DOHH2 (cell line): ENCODE measurements around the gene KCNJ11.

ENCODE experiments used
- H3F3A ChIP-seq: fragments of 200-600 bp; sonication (generic), shearing (Covaris generic); 2 replicates; pipeline ENCODE4 v1.6.0; 2016; ENCODE audit warnings: antibody characterized with exemption, mild to moderate bottlenecking; ENCODE audit not compliant: control insufficient read depth, insufficient read depth
- H3K27ac ChIP-seq: fragments of 200-600 bp; sonication (generic); 2 replicates; pipeline ENCODE4 v1.5.1; 2014; ENCODE audit warnings: low read depth, mild to moderate bottlenecking, low read length, moderate library complexity
- H3K27me3 ChIP-seq: fragments of 200-600 bp; sonication (generic); 2 replicates; pipeline ENCODE4 v1.6.1; 2014; ENCODE audit warnings: mild to moderate bottlenecking, low read length, mixed read lengths; ENCODE audit not compliant: control insufficient read depth
- H3K36me3 ChIP-seq: fragments of 200-600 bp; sonication (generic); 2 replicates; pipeline ENCODE4 v1.6.1; 2014; ENCODE audit warnings: mild to moderate bottlenecking, low read length, moderate library complexity, mixed read lengths; ENCODE audit not compliant: control insufficient read depth
- H3K4me1 ChIP-seq: fragments of 200-600 bp; sonication (generic); 2 replicates; pipeline ENCODE4 v1.6.1; 2014; ENCODE audit warnings: mild to moderate bottlenecking, low read length, mixed read lengths; ENCODE audit not compliant: control insufficient read depth
- H3K4me2 ChIP-seq: fragments of 200-600 bp; sonication (generic); 2 replicates; pipeline ENCODE4 v1.6.0; 2014; ENCODE audit warnings: mild to moderate bottlenecking, low read length, moderate library complexity
- H3K4me3 ChIP-seq: fragments of 200-600 bp; sonication (generic); 2 replicates; pipeline ENCODE4 v1.5.1; 2014; ENCODE audit warnings: mild to moderate bottlenecking, low read length, mixed read lengths
- H3K79me2 ChIP-seq: fragments of 200-600 bp; sonication (generic); 2 replicates; pipeline ENCODE4 v1.6.1; 2014; ENCODE audit warnings: mild to moderate bottlenecking, low read length, mixed read lengths; ENCODE audit not compliant: control insufficient read depth
- H3K9me2 ChIP-seq: fragments of 200-600 bp; sonication (generic); replicated peaks from 2 replicates; pipeline ENCODE4 v1.6.1; 2014; ENCODE audit warnings: mild to moderate bottlenecking, low read length, mixed read lengths; ENCODE audit not compliant: control insufficient read depth
- H3K9me3 ChIP-seq: fragments of 200-600 bp; sonication (generic); 2 replicates; pipeline ENCODE4 v1.6.1; 2014; ENCODE audit warnings: antibody characterized with exemption, low read length, mixed read lengths; ENCODE audit not compliant: control insufficient read depth, insufficient read depth
- H4K20me1 ChIP-seq: fragments of 200-600 bp; sonication (generic); 2 replicates; pipeline ENCODE4 v1.6.0; 2014; ENCODE audit warnings: low read depth, mild to moderate bottlenecking, antibody characterized with exemption, low read length, moderate library complexity; ENCODE audit not compliant: control insufficient read depth, insufficient read depth
- EZH2phosphoT487 ChIP-seq: fragments of 200-600 bp; sonication (generic); IDR thresholded peaks from 2 replicates; pipeline ENCODE4 v1.6.1; 2017; ENCODE audit warnings: borderline replicate concordance, mild to moderate bottlenecking, antibody characterized with exemption, low read length, moderate library complexity, mixed read lengths
- TF ChIP-seq, protein P1 (sequence below): fragments of 200-600 bp; sonication (generic); IDR thresholded peaks from one replicate; pipeline ENCODE4 v1.5.1; 2014; ENCODE audit warnings: antibody characterized with exemption, mild to moderate bottlenecking, low read depth, low read length; ENCODE audit not compliant: poor library complexity, severe bottlenecking

KCNJ11 gene

DNA sequence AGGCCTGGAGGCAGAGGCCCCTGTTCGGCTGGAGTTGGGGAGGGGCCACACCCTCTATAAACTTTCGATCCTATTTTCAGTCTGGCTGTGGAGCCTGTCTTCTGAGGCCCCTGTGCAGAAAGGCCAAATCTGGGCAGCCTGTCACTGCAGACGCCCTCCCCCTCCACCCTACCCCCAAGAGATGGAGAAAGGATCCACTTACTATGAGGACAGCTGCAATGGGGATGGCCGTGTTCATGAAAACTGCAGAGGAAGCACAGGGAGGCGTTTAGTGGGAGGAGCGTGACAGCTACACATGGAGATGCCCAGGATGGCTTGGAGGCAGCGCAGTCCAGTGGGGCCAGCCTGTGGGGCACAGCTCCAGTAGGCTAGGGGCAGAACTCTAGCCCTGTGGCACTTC, 43.5 kb upstream of the KCNJ11 start:
- no peak for TF ChIP-seq EZH2phosphoT487
- TF ChIP-seq, protein P1, sequence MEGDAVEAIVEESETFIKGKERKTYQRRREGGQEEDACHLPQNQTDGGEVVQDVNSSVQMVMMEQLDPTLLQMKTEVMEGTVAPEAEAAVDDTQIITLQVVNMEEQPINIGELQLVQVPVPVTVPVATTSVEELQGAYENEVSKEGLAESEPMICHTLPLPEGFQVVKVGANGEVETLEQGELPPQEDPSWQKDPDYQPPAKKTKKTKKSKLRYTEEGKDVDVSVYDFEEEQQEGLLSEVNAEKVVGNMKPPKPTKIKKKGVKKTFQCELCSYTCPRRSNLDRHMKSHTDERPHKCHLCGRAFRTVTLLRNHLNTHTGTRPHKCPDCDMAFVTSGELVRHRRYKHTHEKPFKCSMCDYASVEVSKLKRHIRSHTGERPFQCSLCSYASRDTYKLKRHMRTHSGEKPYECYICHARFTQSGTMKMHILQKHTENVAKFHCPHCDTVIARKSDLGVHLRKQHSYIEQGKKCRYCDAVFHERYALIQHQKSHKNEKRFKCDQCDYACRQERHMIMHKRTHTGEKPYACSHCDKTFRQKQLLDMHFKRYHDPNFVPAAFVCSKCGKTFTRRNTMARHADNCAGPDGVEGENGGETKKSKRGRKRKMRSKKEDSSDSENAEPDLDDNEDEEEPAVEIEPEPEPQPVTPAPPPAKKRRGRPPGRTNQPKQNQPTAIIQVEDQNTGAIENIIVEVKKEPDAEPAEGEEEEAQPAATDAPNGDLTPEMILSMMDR: no peak

DNA sequence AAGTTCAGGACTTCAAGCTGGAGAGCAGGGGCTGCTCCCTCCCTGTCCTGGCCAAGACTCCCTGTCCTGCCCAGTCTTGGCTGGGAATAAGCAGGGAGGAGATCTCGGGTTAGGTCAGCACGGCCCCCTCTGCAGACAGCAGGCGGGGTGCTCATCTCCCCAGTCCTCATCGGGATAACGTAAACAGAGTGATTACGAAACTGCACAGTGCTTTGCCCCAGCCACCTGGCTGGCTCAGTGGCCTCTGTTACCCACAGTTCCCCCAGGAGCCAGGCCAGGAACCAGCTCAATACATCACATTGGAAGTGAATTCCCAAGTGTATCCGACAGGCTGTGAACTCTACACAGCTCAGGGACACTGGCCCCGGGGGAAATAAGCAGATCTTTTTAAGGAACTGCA, 42.7 kb upstream of the KCNJ11 start:
- Histone ChIP-seq H3K9me2 (no peaks in the 10 kb centered on the region), H3K27ac (no peak overlapping the region), H3K36me3 (no peaks in the 10 kb centered on the region), H3K4me3 (no peak overlapping the region), H4K20me1 (no peaks in the 10 kb centered on the region), H3K79me2 (no peaks in the 10 kb centered on the region), H3K27me3 (peaks cover 5% of the 10 kb centered on the region; the same call in 1 of the 2 replicates), H3K4me1 (no peaks in the 10 kb centered on the region), H3K4me2 (no peak overlapping the region), H3K9me3 (no peaks in the 10 kb centered on the region), H3F3A (no peaks in the 10 kb centered on the region)
- TF ChIP-seq, protein P1: no peak
- TF ChIP-seq EZH2phosphoT487: no peak

More for the DNA sequence above, 43.5 kb upstream of the KCNJ11 start:
- no peaks in the 10 kb centered on the region for H3K4me1 ChIP-seq
- peaks cover 5% of the 10 kb centered on the region; the same call in 1 of the 2 replicates for H3K27me3 ChIP-seq
- H3K27ac ChIP-seq: no peak overlapping the region
- no peaks in the 10 kb centered on the region for H3K9me2 ChIP-seq
- no peaks in the 10 kb centered on the region for H3K79me2 ChIP-seq
- no peak overlapping the region for H3K4me2 ChIP-seq
- H3F3A ChIP-seq: no peaks in the 10 kb centered on the region
- no peaks in the 10 kb centered on the region for H4K20me1 ChIP-seq
- no peaks in the 10 kb centered on the region for H3K9me3 ChIP-seq
- H3K36me3 ChIP-seq: no peaks in the 10 kb centered on the region
- H3K4me3 ChIP-seq: no peak overlapping the region

- H3K4me1 ChIP-seq: no peaks in the 10 kb centered on the region
- H3K27me3 ChIP-seq: no peaks in the 10 kb centered on the region; the same call in 1 of the 2 replicates
- H3K9me2 ChIP-seq: no peaks in the 10 kb centered on the region
- no peaks in the 10 kb centered on the region for H3F3A ChIP-seq
- TF ChIP-seq, protein P1: no peak
- no peak for TF ChIP-seq EZH2phosphoT487
- H3K36me3 ChIP-seq: no peaks in the 10 kb centered on the region
- no peak overlapping the region for H3K27ac ChIP-seq
- no peak overlapping the region for H3K4me3 ChIP-seq
- no peaks in the 10 kb centered on the region for H3K79me2 ChIP-seq
- no peaks in the 10 kb centered on the region for H4K20me1 ChIP-seq
- H3K9me3 ChIP-seq: no peaks in the 10 kb centered on the region
- no peak overlapping the region for H3K4me2 ChIP-seq
These were observed 42.2 kb upstream of the KCNJ11 start for GRCh38 chr11:17430616-17431015.
